Uterus (tissue), 4 donors: ENCODE results near the gene ZBTB11. TPM values are rescaled to one million over a fixed set of nuclear protein-coding genes. Genes with fewer than 3 reads are reported as not detected.
"Not testable (repeated sequence)": the region's sequence is repeated elsewhere in the genome, so short reads cannot be mapped to it uniquely, and the experiment has no call there.

Source experiments
- DNase-seq, 2 donors: peaks; one replicate each; pipeline ENCODE4 v3.0.0-alpha.2; 2019 to 2020
- H3K27ac ChIP-seq, 2 donors: fragments of 200-600 bp; sonication (generic); 1 replicate in 1 of 2; 2 replicates in 1 of 2; pipeline ENCODE4 v1.5.1; 2016 to 2018
- H3K27me3 ChIP-seq, 2 donors: fragments of 200-600 bp; sonication (generic); one replicate each; pipeline ENCODE4 v1.5.1; 2018 to 2019; ENCODE audit warnings: control low read depth in 1 of 2
- H3K36me3 ChIP-seq, 2 donors: fragments of 200-600 bp; sonication (generic); one replicate each; pipeline ENCODE4 v1.5.1; 2019; ENCODE audit warnings: control low read depth in 1 of 2
- H3K4me1 ChIP-seq, 2 donors: fragments of 200-600 bp; sonication (generic); one replicate each; pipeline ENCODE4 v1.5.1; 2018 to 2019; ENCODE audit warnings: control low read depth in 1 of 2
- H3K4me3 ChIP-seq, 2 donors: fragments of 200-600 bp; sonication (generic); 1 replicate in 1 of 2; 2 replicates in 1 of 2; pipeline ENCODE4 v1.5.1; 2018 to 2019; ENCODE audit warnings: mild to moderate bottlenecking in 1 of 2
- H3K9me3 ChIP-seq, 2 donors: fragments of 200-600 bp; sonication (generic); one replicate each; pipeline ENCODE4 v1.5.1; 2019; ENCODE audit warnings: control low read depth in 1 of 2
- POLR2A ChIP-seq, 2 donors: fragments of 450-650 bp; IDR thresholded peaks; one replicate each; pipeline ENCODE4 v1.6.1; 2016; ENCODE audit warnings: antibody characterized with exemption in 2 of 2, mild to moderate bottlenecking in 1 of 2, moderate library complexity in 1 of 2
- intact Hi-C: fragments of 100-400 bp; cut with DNase I; formaldehyde crosslinking; loops from one replicate; pipeline ENCODE4 v1.15.1; 2023; ENCODE audit warnings: low total_unique reads
- total RNA-seq, 4 donors: library from RNA; depleted of rRNA in 3 of 4; stranded (reverse); fragments of >200 nt in 3 of 4; gene quantifications; one replicate each; pipeline versions ENCODE4 v1.1.0 to v1.2.4, GENCODE V29; 2014 to 2023
- TF ChIP-seq, protein P1 (sequence below), 4 experiments: fragments of 200-600 bp in 2 of 4; fragments of 450-650 bp in 2 of 4; sonication (generic) in 2 of 4; IDR thresholded peaks; one replicate each; pipeline ENCODE4 v1.5.1; 2016 to 2019; ENCODE audit warnings: antibody characterized with exemption in 4 of 4, mild to moderate bottlenecking in 2 of 4, moderate library complexity in 1 of 4
- donor health status: DM: yes; HTN: yes; CAD: no.

The ZBTB11 gene
- total RNA-seq, 4 donors from 2014 or later: 16.1 to 42.0 (median 25.7) TPM

GRCh38 chr3:101635345-101635744, 41.6 kb downstream of the ZBTB11 start:
- H3K4me3 ChIP-seq: no peak overlapping the region
- H3K9me3 ChIP-seq: no peaks in the 10 kb centered on the region
- TF ChIP-seq POLR2A (IDR thresholded peaks at IDR 0.05): no peak
- TF ChIP-seq, protein P1, sequence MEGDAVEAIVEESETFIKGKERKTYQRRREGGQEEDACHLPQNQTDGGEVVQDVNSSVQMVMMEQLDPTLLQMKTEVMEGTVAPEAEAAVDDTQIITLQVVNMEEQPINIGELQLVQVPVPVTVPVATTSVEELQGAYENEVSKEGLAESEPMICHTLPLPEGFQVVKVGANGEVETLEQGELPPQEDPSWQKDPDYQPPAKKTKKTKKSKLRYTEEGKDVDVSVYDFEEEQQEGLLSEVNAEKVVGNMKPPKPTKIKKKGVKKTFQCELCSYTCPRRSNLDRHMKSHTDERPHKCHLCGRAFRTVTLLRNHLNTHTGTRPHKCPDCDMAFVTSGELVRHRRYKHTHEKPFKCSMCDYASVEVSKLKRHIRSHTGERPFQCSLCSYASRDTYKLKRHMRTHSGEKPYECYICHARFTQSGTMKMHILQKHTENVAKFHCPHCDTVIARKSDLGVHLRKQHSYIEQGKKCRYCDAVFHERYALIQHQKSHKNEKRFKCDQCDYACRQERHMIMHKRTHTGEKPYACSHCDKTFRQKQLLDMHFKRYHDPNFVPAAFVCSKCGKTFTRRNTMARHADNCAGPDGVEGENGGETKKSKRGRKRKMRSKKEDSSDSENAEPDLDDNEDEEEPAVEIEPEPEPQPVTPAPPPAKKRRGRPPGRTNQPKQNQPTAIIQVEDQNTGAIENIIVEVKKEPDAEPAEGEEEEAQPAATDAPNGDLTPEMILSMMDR (IDR thresholded peaks at IDR 0.05): no peak
- H3K27ac ChIP-seq: peak overlapping the region; percentile 45 to 71
- peak in 1 of 2 donors; percentile 26 for DNase-seq
- H3K36me3 ChIP-seq: no peaks in the 10 kb centered on the region
- no peaks in the 10 kb centered on the region for H3K27me3 ChIP-seq
- no peaks in the 10 kb centered on the region for H3K4me1 ChIP-seq
- intact Hi-C loops: no loop called here

GRCh38 chr3:101634591-101635196, 42.2 kb downstream of the ZBTB11 start:
- TF ChIP-seq, protein P1 (IDR thresholded peaks at IDR 0.05): no peak
- no peak for TF ChIP-seq POLR2A (IDR thresholded peaks at IDR 0.05)
- DNase-seq: no peak
- H3K9me3 ChIP-seq: no peaks in the 10 kb centered on the region
- no peak overlapping the region for H3K4me3 ChIP-seq
- H3K27ac ChIP-seq: peak overlapping the region; percentile 45 to 71
- H3K4me1 ChIP-seq: no peaks in the 10 kb centered on the region
- intact Hi-C loops: no loop called here
- H3K36me3 ChIP-seq: no peaks in the 10 kb centered on the region
- H3K27me3 ChIP-seq: no peaks in the 10 kb centered on the region

DNA sequence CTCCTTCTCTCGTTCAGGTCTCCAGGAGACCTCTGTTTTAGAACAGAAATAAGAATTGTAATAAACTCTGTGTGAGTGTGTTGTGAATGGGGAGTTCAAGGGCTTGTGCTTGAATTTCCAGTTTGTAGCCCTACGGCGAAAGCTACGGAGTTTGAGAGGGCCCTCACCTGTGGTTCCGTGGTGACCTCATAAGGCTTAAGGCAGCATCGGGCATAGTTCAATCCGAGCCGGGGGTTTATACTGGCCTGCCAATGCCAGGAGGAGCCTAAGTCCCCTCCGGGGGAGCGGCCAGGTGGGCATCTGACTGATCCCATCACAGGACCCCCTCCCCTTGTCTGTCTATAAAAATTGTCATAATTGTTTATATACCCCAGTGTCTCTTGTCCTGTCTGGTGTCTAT, 43.7 kb downstream of the ZBTB11 start:
- TF ChIP-seq, protein P1 (IDR thresholded peaks at IDR 0.05): no peak
- TF ChIP-seq POLR2A (IDR thresholded peaks at IDR 0.05): no peak
- H3K4me3 ChIP-seq: no peak overlapping the region
- H3K36me3 ChIP-seq: no peaks in the 10 kb centered on the region
- no peak overlapping the region for H3K27ac ChIP-seq
- no peaks in the 10 kb centered on the region for H3K27me3 ChIP-seq
- H3K4me1 ChIP-seq: no peaks in the 10 kb centered on the region
- intact Hi-C loops: no loop called here
- no peak for DNase-seq
- no peaks in the 10 kb centered on the region for H3K9me3 ChIP-seq

DNA sequence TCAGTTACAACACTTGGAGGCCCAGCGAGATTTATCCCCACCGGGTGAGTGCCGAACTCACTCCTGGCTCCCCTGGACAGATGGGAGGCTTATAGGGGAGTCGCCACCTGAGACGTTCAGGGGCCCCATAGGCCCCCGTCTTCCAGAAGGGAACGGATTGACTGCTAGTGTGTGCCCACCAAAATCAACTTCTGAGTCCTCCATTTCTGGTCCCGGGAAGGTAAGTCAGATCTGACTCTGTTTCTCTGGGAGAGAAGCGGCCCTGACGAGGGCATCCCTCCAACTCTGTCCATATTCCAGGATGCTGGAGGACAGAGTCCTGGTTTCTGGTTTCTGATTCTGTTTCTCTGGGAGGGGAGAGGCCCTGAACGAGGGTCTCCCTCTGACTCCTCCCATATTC, 44.3 kb downstream of the ZBTB11 start:
- Histone ChIP-seq H3K27me3 (no peaks in the 10 kb centered on the region), H3K36me3 (no peaks in the 10 kb centered on the region), H3K9me3 (no peaks in the 10 kb centered on the region), H3K27ac (no peak overlapping the region), H3K4me3 (no peak overlapping the region), H3K4me1 (no peaks in the 10 kb centered on the region)
- TF ChIP-seq, protein P1 (IDR thresholded peaks at IDR 0.05): no peak
- no peak for TF ChIP-seq POLR2A (IDR thresholded peaks at IDR 0.05)
- no peak for DNase-seq
- intact Hi-C loops: no loop called here

GRCh38 chr3:101631959-101632358, 45.0 kb downstream of the ZBTB11 start:
- H3K4me1 ChIP-seq, H3K36me3 ChIP-seq, H3K27me3 ChIP-seq, DNase-seq, H3K4me3 ChIP-seq, H3K27ac ChIP-seq, H3K9me3 ChIP-seq, intact Hi-C loops: not testable (repeated sequence)
